ENCODE measurements around the gene CCDC88B. TPM values are rescaled to one million over a fixed set of nuclear protein-coding genes. Genes with fewer than 3 reads are reported as not detected.

The CCDC88B gene
- total and polyA plus RNA-seq, 7 donors = 1.4 to 3.6 (median 2.6) TPM

- no peak for DNase-seq
Measured at GRCh38 chr11:64338716-64339115, 1.3 kb upstream of the CCDC88B start.

GRCh38 chr11:64339286-64339685 lies 718 bp upstream of the CCDC88B start:
- no peak overlapping the region for H3K27ac ChIP-seq

More at GRCh38 chr11:64338716-64339115, 1.3 kb upstream of the CCDC88B start:
- WGBS, 3 donors = 81 to 91% (median 86%) methylated on average over 8 of the region's 8 CpGs
- no peak for ATAC-seq
- no peaks in the 10 kb centered on the region for H3K27me3 ChIP-seq (ENCODE audit: insufficient read depth in 3 of 3, low read length in 2 of 3)
- TF ChIP-seq CTCF (IDR thresholded peaks at IDR 0.05) = no peak
- H3K36me3 ChIP-seq (ENCODE audit: insufficient read depth in 1 of 2, low read depth in 1 of 2) = no peaks in the 10 kb centered on the region
- no peaks in the 10 kb centered on the region for H3K9me3 ChIP-seq
- peaks cover 5% of the 10 kb centered on the region for H3K4me1 ChIP-seq
- no peak overlapping the region for H3K4me3 ChIP-seq
- H3K27ac ChIP-seq = no peak overlapping the region
- intact Hi-C loops (cut with DNase I) = no loop called here

GRCh38 chr11:64340671-64341335 lies 799 bp downstream of the CCDC88B start:
- Histone ChIP-seq H3K27ac (no peak overlapping the region), H3K27me3 (ENCODE audit: insufficient read depth in 3 of 3, low read length in 2 of 3) (no peaks in the 10 kb centered on the region), H3K4me3 (no peak overlapping the region), H3K36me3 (ENCODE audit: insufficient read depth in 1 of 2, low read depth in 1 of 2) (no peaks in the 10 kb centered on the region), H3K4me1 (peaks cover 5% of the 10 kb centered on the region), H3K9me3 (no peaks in the 10 kb centered on the region)
- WGBS, 3 donors = 36 to 47% (median 42%) methylated on average over 27 to 33 of the region's 33 CpGs
- intact Hi-C loops (cut with DNase I) = no loop called here
- DNase-seq (peak in 1 of 2 donors; percentile 70), ATAC-seq (no peak)
- no peak for TF ChIP-seq CTCF (IDR thresholded peaks at IDR 0.05)

More at GRCh38 chr11:64339286-64339685, 718 bp upstream of the CCDC88B start:
- Histone ChIP-seq H3K9me3 (no peaks in the 10 kb centered on the region), H3K36me3 (ENCODE audit: insufficient read depth in 1 of 2, low read depth in 1 of 2) (no peaks in the 10 kb centered on the region), H3K4me3 (no peak overlapping the region), H3K4me1 (peaks cover 5% of the 10 kb centered on the region), H3K27me3 (ENCODE audit: insufficient read depth in 3 of 3, low read length in 2 of 3) (no peaks in the 10 kb centered on the region)
- 61 to 70% (median 66%) methylated on average over 4 of the region's 4 CpGs for WGBS, 3 donors
- ATAC-seq (no peak), DNase-seq (no peak)
- TF ChIP-seq CTCF (IDR thresholded peaks at IDR 0.05) = no peak
- intact Hi-C loops (cut with DNase I) = no loop called here

- intact Hi-C loops (cut with DNase I) = no loop called here
- TF ChIP-seq CTCF (IDR thresholded peaks at IDR 0.05) = no peak
- no peak for DNase-seq
- Histone ChIP-seq H3K36me3 (ENCODE audit: insufficient read depth in 1 of 2, low read depth in 1 of 2) (no peaks in the 10 kb centered on the region), H3K9me3 (no peaks in the 10 kb centered on the region), H3K27ac (no peak overlapping the region), H3K4me3 (no peak overlapping the region), H3K27me3 (ENCODE audit: insufficient read depth in 3 of 3, low read length in 2 of 3) (no peaks in the 10 kb centered on the region), H3K4me1 (peaks cover 5% of the 10 kb centered on the region)
- no peak for ATAC-seq
- WGBS, 3 donors = 79 to 86% (median 80%) methylated on average over 19 to 21 of the region's 21 CpGs
Measured at GRCh38 chr11:64341429-64341828, 1.4 kb downstream of the CCDC88B start.

Measured in psoas muscle (tissue), 8 donors.